ENCODE results near the gene SLC25A23.

- TF ChIP-seq, protein P1, sequence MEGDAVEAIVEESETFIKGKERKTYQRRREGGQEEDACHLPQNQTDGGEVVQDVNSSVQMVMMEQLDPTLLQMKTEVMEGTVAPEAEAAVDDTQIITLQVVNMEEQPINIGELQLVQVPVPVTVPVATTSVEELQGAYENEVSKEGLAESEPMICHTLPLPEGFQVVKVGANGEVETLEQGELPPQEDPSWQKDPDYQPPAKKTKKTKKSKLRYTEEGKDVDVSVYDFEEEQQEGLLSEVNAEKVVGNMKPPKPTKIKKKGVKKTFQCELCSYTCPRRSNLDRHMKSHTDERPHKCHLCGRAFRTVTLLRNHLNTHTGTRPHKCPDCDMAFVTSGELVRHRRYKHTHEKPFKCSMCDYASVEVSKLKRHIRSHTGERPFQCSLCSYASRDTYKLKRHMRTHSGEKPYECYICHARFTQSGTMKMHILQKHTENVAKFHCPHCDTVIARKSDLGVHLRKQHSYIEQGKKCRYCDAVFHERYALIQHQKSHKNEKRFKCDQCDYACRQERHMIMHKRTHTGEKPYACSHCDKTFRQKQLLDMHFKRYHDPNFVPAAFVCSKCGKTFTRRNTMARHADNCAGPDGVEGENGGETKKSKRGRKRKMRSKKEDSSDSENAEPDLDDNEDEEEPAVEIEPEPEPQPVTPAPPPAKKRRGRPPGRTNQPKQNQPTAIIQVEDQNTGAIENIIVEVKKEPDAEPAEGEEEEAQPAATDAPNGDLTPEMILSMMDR (IDR thresholded peaks at IDR 0.05 in 8 of 11, conservative IDR thresholded peaks at IDR 0.05 in 3 of 11): no peak
- TF ChIP-seq POLR2AphosphoS5 (IDR thresholded peaks at IDR 0.05): no peak
- no peak for TF ChIP-seq POLR2A (IDR thresholded peaks at IDR 0.05)
Observed at GRCh38 chr19:6392221-6393073, 67.1 kb downstream of the SLC25A23 start.

Data from spleen (tissue), 7 donors.